BJ (cell line): Measurements from ENCODE around the gene PET100. TPM values are rescaled to one million over a fixed set of nuclear protein-coding genes. Genes with fewer than 3 reads are reported as not detected.

Experiments
- CTCF ChIA-PET: fragments of 350-600 bp; formaldehyde crosslinking; extraction: SDS; loops from one replicate; lab custom pipeline; 2021; ENCODE audit warnings: antibody characterized with exemption, inconsistent platforms; lab: Yijun Ruan, JAX
- POLR2A ChIA-PET: fragments of 300-600 bp; sonication (Branson Sonifier 250); formaldehyde crosslinking; extraction: SDS; loops from one replicate; lab custom pipeline; 2021; ENCODE audit warnings: antibody characterized with exemption; lab: Charles Lee
- DNase-seq: peaks from one replicate; pipeline ENCODE4 v3.0.0-alpha.2; 2011; ENCODE audit warnings: low read depth
- H3K27me3 ChIP-seq: 2 replicates; pipeline ENCODE4 v1.6.0; 2011; ENCODE audit warnings: low read length; ENCODE audit not compliant: control insufficient read depth, insufficient read depth
- H3K36me3 ChIP-seq: 2 replicates; pipeline ENCODE4 v1.5.1; 2011; ENCODE audit warnings: low read length; ENCODE audit not compliant: control insufficient read depth, insufficient read depth
- H3K4me3 ChIP-seq: 2 replicates; pipeline ENCODE4 v1.5.1; 2011; ENCODE audit warnings: low read depth, mild to moderate bottlenecking, control low read depth, low read length
- CTCF ChIP-seq: IDR thresholded peaks from 2 replicates; pipeline ENCODE4 v1.5.1; 2011; ENCODE audit warnings: low read depth, mild to moderate bottlenecking, control low read depth, inconsistent platforms, low read length, moderate library complexity; ENCODE audit not compliant: insufficient read depth
- polyA plus RNA-seq: library from polyadenylated mRNA; depleted of rRNA; stranded (reverse); fragments of >200 nt; gene quantifications from 2 replicates; pipeline ENCODE4 v1.2.3, GENCODE V29; 2011

The PET100 gene
- polyA plus RNA-seq, 1 experiment, result 8.9 TPM

GRCh38 chr19:7661744-7662538, 32.3 kb downstream of the PET100 start:
- no peaks in the 10 kb centered on the region for H3K36me3 ChIP-seq
- DNase-seq, result no peak
- H3K27me3 ChIP-seq, result no peaks in the 10 kb centered on the region; the same call in 1 of the 2 replicates
- CTCF ChIA-PET, result interaction anchor here (0.6 to 2.3 kb wide), 4 partner anchors 10 to 137 kb away, joined by 3 to 12 read pairs (median 6); partner anchors contain the start of gene TRAPPC5
- POLR2A ChIA-PET, result no interaction called here
- H3K4me3 ChIP-seq, result no peak overlapping the region
- TF ChIP-seq CTCF, result no peak

GRCh38 chr19:7662657-7663056, 33.1 kb downstream of the PET100 start:
- ChIA-PET POLR2A (no interaction called here), CTCF (interaction anchor here (2.5 kb wide), 1 partner anchor 9 kb away, joined by 7 read pairs; no protein-coding TSS in a partner anchor)
- no peak for TF ChIP-seq CTCF
- no peak for DNase-seq
- Histone ChIP-seq H3K36me3 (no peaks in the 10 kb centered on the region), H3K27me3 (no peaks in the 10 kb centered on the region; the same call in 1 of the 2 replicates), H3K4me3 (no peak overlapping the region)

GRCh38 chr19:7663706-7664105, 34.1 kb downstream of the PET100 start:
- no peak overlapping the region for H3K4me3 ChIP-seq
- CTCF ChIA-PET, result interaction anchor here (0.9 to 2.5 kb wide), 3 partner anchors 10 to 17 kb away, joined by 5 to 8 read pairs (median 7); partner anchors contain the start of gene TRAPPC5
- POLR2A ChIA-PET, result no interaction called here
- no peaks in the 10 kb centered on the region; the same call in 1 of the 2 replicates for H3K27me3 ChIP-seq
- TF ChIP-seq CTCF, result no peak
- no peaks in the 10 kb centered on the region for H3K36me3 ChIP-seq
- DNase-seq, result no peak

GRCh38 chr19:7665076-7665475, 35.5 kb downstream of the PET100 start:
- Histone ChIP-seq H3K4me3 (no peak overlapping the region), H3K36me3 (no peaks in the 10 kb centered on the region), H3K27me3 (peaks cover 2% of the 10 kb centered on the region; the same call in 1 of the 2 replicates)
- ChIA-PET POLR2A (no interaction called here), CTCF (interaction anchor here (0.7 to 2.5 kb wide), 5 partner anchors 9 to 16 kb away, joined by 3 to 8 read pairs (median 4); partner anchors contain the start of gene TRAPPC5)
- DNase-seq, result no peak
- TF ChIP-seq CTCF, result no peak

GRCh38 chr19:7668842-7669241, 39.2 kb downstream of the PET100 start, which contains the start of gene RETN:
Gene RETN, plus strand, starts transcription at chr19:7669049. Its CDS starts 278 bp downstream, at chr19:7669327.
- ChIA-PET CTCF (interaction anchor here (2.2 to 5.6 kb wide), 2 partner anchors 12 to 16 kb away, joined by 9 to 33 read pairs; partner anchors contain the start of gene TRAPPC5), POLR2A (no interaction called here)
- no peak for DNase-seq

More at GRCh38 chr19:7668842-7669241, 39.2 kb downstream of the PET100 start, which contains the start of gene RETN:
- no peak within 1 kb of the TSS for H3K4me3 ChIP-seq
- no peak for TF ChIP-seq CTCF
- no peaks in the 10 kb centered on the region for H3K36me3 ChIP-seq
- H3K27me3 ChIP-seq, result peaks cover 12% of the 10 kb centered on the region
